Fibroblast of skin of right biceps (primary cell): ENCODE results near the gene GLMP.

ENCODE experiments used
- DNase-seq: peaks from one replicate; pipeline ENCODE4 v3.0.0-alpha.2; 2013

GLMP gene

DNA sequence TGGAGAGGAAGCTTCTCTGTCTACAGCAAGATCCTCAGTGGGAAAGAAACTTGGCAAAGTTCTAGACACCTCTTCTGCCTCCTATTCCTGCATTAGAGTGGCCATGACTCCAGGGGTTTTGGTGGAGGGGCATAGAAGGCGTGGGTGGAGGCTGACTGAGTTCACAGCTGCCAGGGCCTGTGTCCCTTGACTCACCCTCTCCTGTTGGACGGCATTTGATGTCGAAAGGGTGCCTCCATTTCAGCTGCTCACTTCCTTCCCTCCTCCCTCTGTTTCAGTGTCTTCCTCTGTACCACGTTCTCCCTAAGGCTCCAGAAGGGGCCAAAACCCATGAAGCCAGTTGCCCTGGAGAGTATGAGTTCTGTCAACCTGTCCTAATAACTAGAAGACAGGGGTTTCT, 10.7 kb downstream of the GLMP start:
- no peak for DNase-seq

DNA sequence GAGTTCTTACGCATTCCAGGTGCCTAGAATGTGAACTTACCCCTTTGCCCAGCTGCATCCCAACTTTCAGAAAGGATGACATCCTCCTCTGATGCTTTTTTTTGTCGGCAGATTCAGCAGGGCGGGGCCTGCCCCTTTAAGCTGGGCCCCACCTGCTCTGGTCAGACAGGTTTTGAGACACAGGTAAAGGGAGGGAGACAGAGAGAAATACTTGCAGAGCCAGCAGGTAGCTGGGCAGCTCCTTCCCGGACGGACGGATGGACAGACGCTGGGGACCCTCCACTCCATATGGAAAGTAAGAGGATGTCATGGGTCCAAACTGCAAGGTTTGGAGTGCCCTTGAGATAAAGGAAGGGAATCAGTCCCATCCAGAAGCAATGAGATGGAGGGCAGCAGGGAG, 11.4 kb downstream of the GLMP start, which contains the start of gene TMEM79:
TSS of gene TMEM79 (plus strand) at position 214 of the 400 bp plus-strand sequence. CDS start 902 bp downstream, outside the sequence.
- no peak for DNase-seq

- no peak for DNase-seq
Measured at GRCh38 chr1:156283521-156283920, 12.0 kb downstream of the GLMP start.

DNA sequence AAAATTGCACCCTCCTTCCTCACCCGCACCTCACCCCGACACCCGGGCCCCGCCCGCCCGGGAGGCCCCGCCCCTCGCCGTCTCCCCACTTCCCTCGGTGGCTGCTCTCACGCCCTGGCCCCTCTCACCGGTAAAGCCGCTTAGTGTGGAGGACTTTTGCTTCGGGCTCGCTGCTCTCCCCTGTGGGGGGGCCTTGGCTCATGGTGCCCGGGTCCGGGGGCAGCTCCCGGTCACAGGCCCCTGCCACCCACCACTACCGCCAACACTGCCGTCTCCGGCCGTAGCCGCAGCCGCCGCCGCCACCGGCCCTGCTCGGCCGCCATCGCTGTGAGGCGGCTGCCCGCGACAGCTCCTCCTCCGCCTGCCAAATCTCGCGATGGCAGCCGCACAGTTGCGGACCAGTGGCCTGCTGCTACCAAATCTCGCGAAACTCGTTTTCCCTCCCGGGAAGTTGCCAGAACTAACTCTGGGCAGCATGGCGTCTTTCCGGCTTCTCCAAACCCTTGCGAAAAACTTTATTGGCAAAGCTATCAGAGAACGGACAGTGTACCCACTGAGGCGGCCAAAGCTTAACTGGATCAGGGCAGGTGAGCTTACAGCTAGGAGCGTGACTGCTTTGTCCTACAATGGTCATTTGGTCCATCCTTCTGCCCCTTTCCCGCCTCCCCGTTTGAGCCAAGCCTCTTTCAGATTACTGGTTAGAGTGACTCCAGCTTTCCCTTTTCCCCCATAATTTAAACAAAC, 12.8 kb downstream of the GLMP start, which contains the start of gene SMG5:
TSS of gene SMG5 (minus strand) at position 347 of the 744 bp plus-strand sequence. CDS start at position 202, 145 bp downstream.
- DNase-seq = peak; percentile 99

- DNase-seq = no peak
Measured at GRCh38 chr1:156281693-156282478, 13.6 kb downstream of the GLMP start.

DNA sequence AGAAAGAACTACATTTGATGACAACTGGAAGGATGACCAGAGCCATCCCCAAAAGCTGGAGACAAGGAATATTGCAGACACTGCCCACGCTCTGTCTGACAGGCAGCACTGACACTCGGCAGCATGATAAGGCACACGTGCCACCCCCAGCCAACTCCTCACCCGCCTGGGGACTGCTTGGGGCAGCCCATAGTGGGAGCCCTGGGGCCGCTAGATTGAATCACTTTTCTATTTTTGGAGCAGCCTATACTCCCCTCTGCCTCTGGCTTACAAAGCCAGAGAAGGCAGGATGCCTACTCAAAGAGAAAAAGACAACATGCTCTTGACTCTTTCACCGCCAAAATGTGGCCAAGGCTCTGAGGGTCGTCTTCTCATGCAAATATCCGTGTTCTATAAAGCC, 14.2 kb downstream of the GLMP start:
- DNase-seq = peak; percentile 57

DNA sequence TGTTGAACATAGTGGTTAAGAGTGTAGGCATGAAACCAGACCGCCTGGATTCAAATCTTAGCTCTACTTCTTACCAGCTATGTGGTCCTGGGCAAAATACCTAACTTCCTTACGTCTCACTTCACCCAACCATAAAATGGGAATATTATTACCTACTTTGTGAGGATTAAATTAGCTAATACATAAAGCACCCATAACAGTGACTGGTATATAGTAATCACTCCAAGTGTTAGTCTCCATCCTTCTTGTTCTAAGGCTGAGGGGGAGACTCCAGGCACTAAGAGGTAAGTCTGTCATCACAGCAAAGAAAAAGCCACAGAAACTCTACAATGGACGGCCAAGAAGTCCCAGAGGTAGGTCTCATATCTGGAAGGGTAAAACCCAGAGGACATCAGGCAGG, 15.6 kb downstream of the GLMP start:
- no peak for DNase-seq

DNA sequence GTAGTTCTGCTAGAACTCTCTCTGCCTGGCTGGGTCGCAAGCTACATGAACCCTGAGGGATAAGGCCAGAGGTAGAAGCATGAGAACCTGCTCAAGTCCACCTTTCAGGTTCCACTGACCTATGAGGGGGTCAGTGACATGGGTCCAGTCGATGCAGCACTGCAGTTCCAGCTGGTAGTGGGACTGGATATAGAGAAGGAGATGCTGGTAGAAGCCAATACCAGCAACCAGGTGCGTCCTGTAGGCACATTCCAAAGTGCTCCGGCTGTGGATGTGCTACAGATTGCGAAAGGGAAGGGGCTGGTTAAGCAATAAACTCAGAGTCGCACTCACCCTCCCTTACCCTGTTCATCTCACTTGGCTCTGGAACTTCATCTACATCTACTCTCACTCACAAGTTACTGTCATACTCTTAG, 18.5 kb downstream of the GLMP start:
- DNase-seq = no peak

- no peak for DNase-seq
Measured at GRCh38 chr1:156276532-156276931, 18.9 kb downstream of the GLMP start.

DNA sequence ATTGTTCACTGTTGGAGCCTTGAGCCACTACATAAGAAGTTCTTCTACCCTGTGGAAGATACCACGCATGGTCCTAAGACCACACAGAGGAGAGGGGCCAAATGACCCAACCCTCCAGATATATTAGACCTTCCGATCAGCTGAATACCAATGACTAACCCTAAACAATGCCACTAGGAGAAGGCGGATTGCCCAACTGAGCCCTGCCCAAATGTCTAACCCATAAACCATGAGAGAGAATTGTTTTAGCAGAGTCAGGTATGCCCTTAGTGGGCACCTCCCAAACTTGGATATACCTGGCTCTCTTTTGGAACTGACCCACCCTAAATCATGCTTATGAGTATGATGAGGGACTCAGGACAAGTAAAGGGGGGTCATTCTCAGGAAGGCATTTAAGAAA, 25.2 kb downstream of the GLMP start:
- no peak for DNase-seq

- no peak for DNase-seq
Measured at GRCh38 chr1:156268336-156268735, 27.1 kb downstream of the GLMP start.

GRCh38 chr1:156266051-156266450, 29.4 kb downstream of the GLMP start:
- DNase-seq = no peak

DNA sequence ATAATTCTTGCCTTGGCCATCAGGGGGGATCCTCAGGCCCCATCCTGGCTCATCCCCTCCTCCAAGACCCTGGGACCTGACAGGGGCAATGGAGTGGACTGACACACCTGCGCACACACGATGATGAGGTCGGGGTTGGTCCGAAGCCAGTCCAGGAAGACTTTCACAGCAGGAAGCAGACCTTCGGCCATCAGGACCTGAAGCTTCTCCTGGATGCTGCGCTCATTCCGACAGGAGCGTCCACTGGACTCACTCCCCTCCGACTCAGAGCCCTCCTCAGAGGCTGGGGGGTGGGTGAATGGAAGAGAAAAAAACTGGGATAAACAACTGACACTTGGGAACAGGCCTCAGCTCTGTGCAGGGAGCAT, 32.2 kb downstream of the GLMP start:
- DNase-seq = no peak

GRCh38 chr1:156262461-156263287, 32.8 kb downstream of the GLMP start:
- DNase-seq = peak; percentile 85

DNA sequence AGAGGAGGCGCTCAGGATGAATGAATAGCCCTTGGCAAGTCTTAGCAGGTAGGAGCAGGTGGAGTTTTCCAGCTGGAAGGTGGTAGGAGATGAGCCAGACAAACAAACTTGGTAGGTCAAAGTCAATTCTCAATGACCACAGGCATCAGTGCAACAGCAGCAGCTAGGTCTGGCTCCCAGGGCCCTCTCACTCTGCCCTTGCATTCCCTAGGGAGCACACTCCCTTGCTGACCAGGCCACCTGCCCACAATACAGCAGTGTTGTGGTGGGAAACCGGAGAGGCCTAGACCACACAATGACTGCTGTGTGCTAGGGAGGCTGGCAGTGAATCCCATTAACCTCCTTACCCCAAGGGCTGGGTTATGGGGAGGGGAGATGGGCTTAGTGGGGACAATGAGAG, 34.6 kb downstream of the GLMP start:
- no peak for DNase-seq

DNA sequence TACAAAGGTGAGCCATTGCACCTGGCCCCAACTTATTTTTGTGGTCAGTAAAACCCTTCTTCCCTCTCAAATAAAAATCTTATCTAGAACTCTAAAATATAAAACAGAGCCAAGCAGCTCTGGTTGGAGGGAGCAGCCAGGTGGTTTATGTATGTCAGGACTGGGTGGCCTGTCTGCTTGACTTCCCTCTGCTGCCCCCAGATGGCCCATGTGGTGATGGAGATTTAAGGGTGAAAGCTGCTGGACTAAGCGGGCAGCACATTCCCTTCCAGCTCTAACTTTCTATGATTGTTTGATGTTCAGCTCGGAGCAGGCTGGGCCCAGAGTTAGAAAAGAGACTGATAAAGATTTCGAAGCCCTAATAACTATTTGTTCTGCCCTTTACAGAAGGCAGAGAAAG, 35.7 kb downstream of the GLMP start:
- DNase-seq = no peak

- no peak for DNase-seq
Measured at GRCh38 chr1:156258859-156259258, 36.6 kb downstream of the GLMP start.

DNA sequence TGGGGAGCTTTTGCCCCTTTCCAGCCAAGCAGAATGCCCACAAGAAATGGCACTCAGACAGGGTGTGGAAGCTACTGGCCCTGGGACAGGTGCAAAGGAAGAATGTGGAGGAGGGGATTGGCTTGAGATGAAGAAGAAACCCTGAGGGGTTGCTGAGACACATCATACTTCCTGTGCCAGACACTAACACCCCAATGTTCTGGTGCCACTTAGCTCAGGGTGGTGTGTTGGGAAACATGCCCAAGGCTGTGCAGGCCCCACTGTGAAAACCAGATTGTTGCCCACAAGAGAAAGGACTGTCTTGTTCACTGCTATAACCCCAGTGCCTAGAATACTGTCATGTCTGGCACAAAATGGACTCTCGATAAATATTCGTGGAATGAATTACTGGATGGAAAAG, 37.8 kb downstream of the GLMP start:
- no peak for DNase-seq

GRCh38 chr1:156253634-156254033, 41.8 kb downstream of the GLMP start:
- no peak for DNase-seq

DNA sequence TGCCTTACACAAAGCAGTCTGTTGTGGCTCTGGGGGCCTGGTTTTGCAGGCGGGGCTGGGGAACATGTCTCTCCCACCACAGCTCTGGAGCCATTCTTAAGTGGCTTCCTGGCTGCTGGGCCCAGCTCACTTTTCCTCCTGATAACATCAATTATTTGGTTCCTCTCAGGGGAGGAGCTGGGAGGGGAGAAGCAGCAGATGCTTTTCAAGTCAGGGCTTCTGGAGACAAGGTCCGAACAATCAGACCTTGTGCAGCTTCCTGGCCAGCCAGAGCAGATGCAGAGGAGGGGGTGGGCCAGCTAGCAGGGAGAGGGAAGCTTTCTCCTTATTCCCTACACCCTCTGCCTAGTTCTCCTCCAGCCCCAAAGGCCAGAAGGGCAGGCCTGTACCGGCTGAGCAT, 44.0 kb downstream of the GLMP start:
- DNase-seq = no peak

DNA sequence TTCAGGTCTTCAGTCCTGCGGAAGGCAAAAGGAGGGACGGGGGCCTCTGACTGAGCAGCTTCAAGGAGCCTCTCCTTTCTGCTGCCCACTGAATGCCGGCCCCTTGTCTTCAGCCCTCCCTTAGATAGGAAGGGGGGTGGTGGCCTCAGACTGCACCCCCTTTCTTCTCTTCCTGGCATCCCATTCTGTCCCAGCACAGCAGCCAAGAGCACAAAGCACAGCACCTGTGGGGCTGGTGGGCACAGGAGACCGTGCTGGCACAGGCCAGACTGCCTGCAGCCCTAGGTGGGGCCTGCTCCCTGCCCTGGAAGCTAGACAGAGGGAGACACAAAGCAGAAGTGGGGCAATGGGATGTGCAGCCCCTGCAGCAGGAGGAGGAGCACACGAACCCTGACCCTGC, 45.9 kb downstream of the GLMP start:
- DNase-seq = no peak

- DNase-seq = no peak
Measured at GRCh38 chr1:156248323-156248683, 47.2 kb downstream of the GLMP start.
